H9 (cell line): ENCODE data around the gene OSM. TPM values are rescaled to one million over a fixed set of nuclear protein-coding genes. Genes with fewer than 3 reads are reported as not detected.

Source experiments
- DNase-seq: peaks from one replicate; pipeline ENCODE4 v3.0.0-alpha.2; 2017
- H2AFZ ChIP-seq: one replicate; pipeline ENCODE4 v1.6.1; 2013; ENCODE audit warnings: mild to moderate bottlenecking, low read length, control low read depth, moderate library complexity
- H2AK5ac ChIP-seq: 2 replicates; pipeline ENCODE4 v1.6.1; 2013; ENCODE audit warnings: low read length, control low read depth, mixed read lengths; ENCODE audit not compliant: insufficient read length
- H2BK120ac ChIP-seq: one replicate; pipeline ENCODE4 v1.6.1; 2013; ENCODE audit warnings: low read depth, mild to moderate bottlenecking, low read length, control low read depth, inconsistent platforms; ENCODE audit not compliant: poor library complexity, severe bottlenecking
- H2BK12ac ChIP-seq: 2 replicates; pipeline ENCODE4 v1.6.1; 2013; ENCODE audit warnings: low read length, control low read depth, mixed read lengths, low read depth; ENCODE audit not compliant: insufficient read length
- H2BK15ac ChIP-seq: 2 replicates; pipeline ENCODE4 v1.6.1; 2013; ENCODE audit warnings: low read depth, low read length, control low read depth
- H2BK20ac ChIP-seq: one replicate; pipeline ENCODE4 v1.6.1; 2013; ENCODE audit warnings: low read depth, mild to moderate bottlenecking, low read length, control low read depth, inconsistent platforms; ENCODE audit not compliant: poor library complexity, severe bottlenecking
- H2BK5ac ChIP-seq: 2 replicates; pipeline ENCODE4 v1.6.1; 2013; ENCODE audit warnings: low read length, control low read depth, mixed read lengths; ENCODE audit not compliant: insufficient read length
- H3K14ac ChIP-seq: 2 replicates; pipeline ENCODE4 v1.6.1; 2013; ENCODE audit warnings: low read length, control low read depth; ENCODE audit not compliant: insufficient read depth
- H3K18ac ChIP-seq: 2 replicates; pipeline ENCODE4 v1.6.1; 2013; ENCODE audit warnings: low read depth, mild to moderate bottlenecking, mixed read lengths, low read length, control low read depth; ENCODE audit not compliant: insufficient read length
- H3K23ac ChIP-seq: 2 replicates; pipeline ENCODE4 v1.6.1; 2013; ENCODE audit warnings: low read length, control low read depth, mixed read lengths, low read depth; ENCODE audit not compliant: insufficient read length
- H3K23me2 ChIP-seq: 2 replicates; pipeline ENCODE4 v1.6.1; 2013; ENCODE audit warnings: low read depth, mild to moderate bottlenecking, mixed read lengths, low read length, control low read depth; ENCODE audit not compliant: insufficient read length, poor library complexity, severe bottlenecking
- H3K27ac ChIP-seq: 2 replicates; pipeline ENCODE4 v1.5.1; 2013; ENCODE audit warnings: low read length, control low read depth, mixed read lengths, low read depth; ENCODE audit not compliant: insufficient read length
- H3K27me3 ChIP-seq: 2 replicates; pipeline ENCODE4 v1.6.1; 2013; ENCODE audit warnings: low read length, control low read depth, inconsistent platforms; ENCODE audit not compliant: insufficient read depth
- H3K4ac ChIP-seq: 2 replicates; pipeline ENCODE4 v1.6.1; 2013; ENCODE audit warnings: low read depth, mild to moderate bottlenecking, control low read depth, inconsistent platforms, low read length, moderate library complexity
- H3K4me1 ChIP-seq: 2 replicates; pipeline ENCODE4 v1.6.1; 2013; ENCODE audit warnings: low read length, control low read depth, inconsistent platforms; ENCODE audit not compliant: insufficient read depth
- H3K4me2 ChIP-seq: 2 replicates; pipeline ENCODE4 v1.6.1; 2013; ENCODE audit warnings: low read length, control low read depth, mixed read lengths; ENCODE audit not compliant: insufficient read length, insufficient read depth
- H3K56ac ChIP-seq: 2 replicates; pipeline ENCODE4 v1.6.1; 2013; ENCODE audit warnings: low read depth, mild to moderate bottlenecking, mixed read lengths, low read length, control low read depth; ENCODE audit not compliant: insufficient read length
- H3K79me1 ChIP-seq: 2 replicates; pipeline ENCODE4 v1.6.1; 2013; ENCODE audit warnings: low read depth, mild to moderate bottlenecking, moderate library complexity, low read length, control low read depth, inconsistent platforms; ENCODE audit not compliant: insufficient read depth, poor library complexity, severe bottlenecking
- H3K79me2 ChIP-seq: 2 replicates; pipeline ENCODE4 v1.6.1; 2013; ENCODE audit warnings: low read length, control low read depth, inconsistent platforms; ENCODE audit not compliant: insufficient read depth
- H3K9ac ChIP-seq: 2 replicates; pipeline ENCODE4 v1.6.1; 2013; ENCODE audit warnings: low read length, control low read depth, mixed read lengths; ENCODE audit not compliant: insufficient read length; ENCODE audit errors: extremely low read depth
- H3K9me3 ChIP-seq: one replicate; pipeline ENCODE4 v1.6.1; 2013; ENCODE audit warnings: low read depth, low read length, inconsistent platforms; ENCODE audit not compliant: control insufficient read depth
- H3T11ph ChIP-seq: one replicate; pipeline ENCODE4 v1.6.1; 2013; ENCODE audit warnings: mild to moderate bottlenecking, low read length, control low read depth, inconsistent platforms
- H4K20me1 ChIP-seq: one replicate; pipeline ENCODE4 v1.6.1; 2013; ENCODE audit not compliant: control insufficient read depth, insufficient read length, insufficient read depth
- H4K5ac ChIP-seq: 2 replicates; pipeline ENCODE4 v1.6.1; 2013; ENCODE audit warnings: low read depth, mild to moderate bottlenecking, mixed read lengths, low read length, control low read depth; ENCODE audit not compliant: insufficient read length
- H4K8ac ChIP-seq: replicated peaks from 2 replicates; pipeline ENCODE4 v1.6.1; 2013; ENCODE audit warnings: low read length, control low read depth, mixed read lengths, low read depth; ENCODE audit not compliant: insufficient read length
- H4K91ac ChIP-seq: 2 replicates; pipeline ENCODE4 v1.6.1; 2013; ENCODE audit warnings: low read depth, mild to moderate bottlenecking, moderate library complexity, mixed read lengths, low read length, control low read depth; ENCODE audit not compliant: insufficient read length
- H3K27ac Mint-ChIP-seq, 3 experiments: 2 replicates in 2 of 3; 3 replicates in 1 of 3; pipeline ENCODE4 v1.8.0; 2020 to 2021; ENCODE audit warnings: mixed read lengths in 3 of 3, mild to moderate bottlenecking in 1 of 3, moderate library complexity in 1 of 3
- H3K27me3 Mint-ChIP-seq: 2 replicates; pipeline ENCODE4 v1.8.0; 2021; ENCODE audit warnings: low read depth, mild to moderate bottlenecking, moderate library complexity, mixed read lengths
- H3K36me3 Mint-ChIP-seq, 3 experiments: 2 replicates in 2 of 3; 3 replicates in 1 of 3; pipeline ENCODE4 v1.8.0; 2020 to 2021; ENCODE audit warnings: low read depth in 3 of 3, mixed read lengths in 3 of 3; ENCODE audit not compliant: insufficient read depth in 1 of 3
- H3K4me1 Mint-ChIP-seq, 2 experiments: 2 replicates each; pipeline ENCODE4 v1.8.0; 2020; ENCODE audit warnings: mixed read lengths in 2 of 2
- H3K4me3 Mint-ChIP-seq, 2 experiments: 2 replicates in 1 of 2; 3 replicates in 1 of 2; pipeline ENCODE4 v1.8.0; 2020 to 2021; ENCODE audit warnings: mild to moderate bottlenecking in 2 of 2, mixed read lengths in 2 of 2, moderate library complexity in 1 of 2
- H3K9me3 Mint-ChIP-seq, 2 experiments: 2 replicates in 1 of 2; 3 replicates in 1 of 2; pipeline ENCODE4 v1.8.0; 2020; ENCODE audit warnings: mild to moderate bottlenecking in 2 of 2, mixed read lengths in 2 of 2, moderate library complexity in 1 of 2
- WGBS: extraction: QIAGEN DNeasy Blood & Tissue Kit; methylation state at CpG from one replicate; pipeline ENCODE4 v1.1.7; 2013; ENCODE audit warnings: missing lambda C conversion rate, low lambda C conversion rate, mixed read lengths; ENCODE audit not compliant: insufficient read length; ENCODE audit errors: extremely low coverage; 5-methylcytosine and 5-hydroxymethylcytosine counted together
- total RNA-seq: library from RNA; stranded (reverse); gene quantifications from 2 replicates; pipeline ENCODE4 v1.2.1, GENCODE V29; 2021
- TF ChIP-seq, protein P1 (sequence below): fragments of 200-600 bp; sonication (generic); conservative IDR thresholded peaks from 3 replicates; pipeline ENCODE4 v1.8.0; 2021; ENCODE audit warnings: antibody characterized with exemption, mild to moderate bottlenecking

OSM gene
- total RNA-seq, 1 experiment from 2014 or later, result not detected

DNA sequence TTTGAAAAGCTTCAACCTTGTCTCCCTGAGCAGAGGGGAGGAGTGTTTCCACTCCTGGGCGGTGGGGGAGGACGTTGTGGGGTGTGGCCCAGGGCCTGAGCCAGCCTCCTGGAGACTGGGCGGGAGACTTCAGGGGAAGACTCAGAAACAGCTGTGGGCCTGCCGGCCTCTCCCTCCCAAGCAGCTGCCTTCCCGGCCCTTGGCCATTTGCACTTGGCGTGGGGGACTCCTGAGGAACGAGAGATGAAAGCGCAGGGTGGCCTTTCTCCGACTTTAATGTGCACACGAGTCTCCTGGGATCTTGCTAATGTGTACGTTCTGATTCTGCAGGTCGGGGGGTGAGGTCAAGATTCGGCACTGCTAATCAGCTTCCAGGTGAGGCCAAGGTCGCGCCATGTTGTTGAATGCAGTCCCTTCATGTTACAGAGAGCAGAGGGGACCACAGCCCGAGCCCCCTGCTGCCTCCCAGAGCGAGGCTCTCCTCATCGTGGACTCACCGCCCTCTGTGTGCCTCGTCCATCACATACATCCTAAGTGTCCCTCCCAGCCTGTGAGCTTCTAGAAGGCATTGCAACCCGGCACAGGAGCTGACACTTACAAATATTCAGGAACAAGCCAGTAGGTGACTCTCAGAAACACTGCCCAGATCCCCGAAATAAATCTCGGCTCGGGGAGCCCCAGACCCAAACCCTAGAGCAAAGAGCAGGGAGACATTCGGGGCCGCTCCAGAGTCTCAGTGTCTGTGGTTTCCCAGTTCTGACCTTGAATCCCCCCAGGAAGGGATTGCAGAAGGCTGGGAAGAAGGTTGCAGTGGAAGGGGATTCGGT lies 27.8 kb downstream of the OSM start:
- no peak overlapping the region for H3K27ac Mint-ChIP-seq
- no peaks in the 10 kb centered on the region for H3K79me2 ChIP-seq
- H3K4me1 ChIP-seq, result peaks cover 12% of the 10 kb centered on the region

More for the DNA sequence above, 27.8 kb downstream of the OSM start:
- no peak overlapping the region for H2BK15ac ChIP-seq
- Mint-ChIP-seq H3K27me3 (peaks cover 11% of the 10 kb centered on the region), H3K9me3 (peaks cover 0 to 2% of the 10 kb centered on the region in 2 experiments; a peak in 1 of 5 replicates), H3K4me1 (peaks cover 42 to 47% of the 10 kb centered on the region in 2 experiments), H3K4me3 (no peak overlapping the region), H3K36me3 (peaks cover 0 to 20% (median 6%) of the 10 kb centered on the region in 3 experiments; a peak in 3 of 7 replicates)
- no peak overlapping the region for H3K23ac ChIP-seq
- H3K18ac ChIP-seq, result no peak overlapping the region
- TF ChIP-seq, protein P1, sequence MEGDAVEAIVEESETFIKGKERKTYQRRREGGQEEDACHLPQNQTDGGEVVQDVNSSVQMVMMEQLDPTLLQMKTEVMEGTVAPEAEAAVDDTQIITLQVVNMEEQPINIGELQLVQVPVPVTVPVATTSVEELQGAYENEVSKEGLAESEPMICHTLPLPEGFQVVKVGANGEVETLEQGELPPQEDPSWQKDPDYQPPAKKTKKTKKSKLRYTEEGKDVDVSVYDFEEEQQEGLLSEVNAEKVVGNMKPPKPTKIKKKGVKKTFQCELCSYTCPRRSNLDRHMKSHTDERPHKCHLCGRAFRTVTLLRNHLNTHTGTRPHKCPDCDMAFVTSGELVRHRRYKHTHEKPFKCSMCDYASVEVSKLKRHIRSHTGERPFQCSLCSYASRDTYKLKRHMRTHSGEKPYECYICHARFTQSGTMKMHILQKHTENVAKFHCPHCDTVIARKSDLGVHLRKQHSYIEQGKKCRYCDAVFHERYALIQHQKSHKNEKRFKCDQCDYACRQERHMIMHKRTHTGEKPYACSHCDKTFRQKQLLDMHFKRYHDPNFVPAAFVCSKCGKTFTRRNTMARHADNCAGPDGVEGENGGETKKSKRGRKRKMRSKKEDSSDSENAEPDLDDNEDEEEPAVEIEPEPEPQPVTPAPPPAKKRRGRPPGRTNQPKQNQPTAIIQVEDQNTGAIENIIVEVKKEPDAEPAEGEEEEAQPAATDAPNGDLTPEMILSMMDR, result no peak
- H2AK5ac ChIP-seq, result no peak overlapping the region
- H2BK12ac ChIP-seq, result no peak overlapping the region
- no peak overlapping the region for H3K56ac ChIP-seq
- no peak overlapping the region for H3K4me2 ChIP-seq
- no peaks in the 10 kb centered on the region for H3K23me2 ChIP-seq
- H3K79me1 ChIP-seq, result no peaks in the 10 kb centered on the region
- no peak overlapping the region for H4K91ac ChIP-seq
- H3K14ac ChIP-seq, result no peak overlapping the region
- no peak overlapping the region for H4K5ac ChIP-seq
- H3K27ac ChIP-seq, result no peak overlapping the region
- H3K9ac ChIP-seq, result no peak overlapping the region
- H3K4ac ChIP-seq, result no peak overlapping the region
- peaks cover 3% of the 10 kb centered on the region for H4K20me1 ChIP-seq
- H3T11ph ChIP-seq, result no peak overlapping the region
- H2BK120ac ChIP-seq, result no peak overlapping the region
- H2AFZ ChIP-seq, result no peak overlapping the region
- no CpG with 5 or more reads among the region's 27 CpGs for WGBS
- H2BK5ac ChIP-seq, result no peak overlapping the region
- H4K8ac ChIP-seq, result no peak overlapping the region
- no peak overlapping the region for H2BK20ac ChIP-seq
- H3K27me3 ChIP-seq, result no peaks in the 10 kb centered on the region
- DNase-seq, result peak; percentile 70
- no peaks in the 10 kb centered on the region for H3K9me3 ChIP-seq
